NOMO-1 (cell line): ENCODE results near the gene SH3PXD2A.

Source experiments
- DNase-seq, 2 experiments: peaks; one replicate each; lab custom pipeline; 2025; ENCODE audit not compliant: unreplicated experiment in 2 of 2; lab: John Stamatoyannopoulos, UW

SH3PXD2A gene

DNA sequence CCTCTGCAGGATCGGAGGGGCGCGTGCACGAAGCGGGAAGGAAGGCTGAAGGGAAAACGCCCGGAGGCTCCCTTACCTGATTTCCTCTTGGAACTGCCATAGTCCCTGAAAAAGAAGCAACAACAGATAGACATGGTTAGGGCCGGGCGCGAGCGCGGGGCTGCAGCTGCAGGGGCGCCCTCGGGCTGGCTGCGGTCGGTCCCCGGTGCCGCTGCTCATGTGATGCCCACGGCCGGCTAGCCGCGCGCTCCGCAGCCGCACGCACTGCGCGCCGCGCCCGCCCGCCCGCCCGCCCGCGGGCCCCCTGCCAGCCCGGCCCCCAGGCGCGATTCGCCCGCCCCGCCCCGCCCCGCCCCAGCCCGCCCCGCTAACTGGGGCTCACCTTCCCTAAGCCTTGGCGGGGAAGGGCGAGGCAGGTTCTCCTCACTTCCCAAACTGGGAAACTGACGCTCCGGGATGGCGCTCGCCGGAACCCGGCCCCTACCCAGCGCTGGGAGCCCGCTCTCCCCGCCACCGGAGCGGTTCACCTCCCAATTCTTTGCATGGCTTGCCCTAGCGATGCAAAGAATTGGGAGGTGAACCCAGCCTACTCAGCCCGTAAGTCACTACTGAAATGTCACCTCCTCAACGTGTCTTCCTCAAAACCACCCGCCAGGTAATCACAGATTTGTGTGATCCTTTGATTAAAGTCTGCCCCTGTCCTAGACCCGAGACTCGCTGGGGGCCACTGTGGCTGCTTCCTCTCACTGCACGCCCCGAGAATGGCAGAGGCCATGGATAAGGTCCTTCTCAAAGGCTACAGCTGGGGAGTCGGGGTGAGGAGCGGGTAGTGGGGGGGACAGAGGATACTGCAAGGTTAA, 162.2 kb downstream of the SH3PXD2A start:
- DNase-seq: peak in 1 of 2 experiments; percentile 19

DNA sequence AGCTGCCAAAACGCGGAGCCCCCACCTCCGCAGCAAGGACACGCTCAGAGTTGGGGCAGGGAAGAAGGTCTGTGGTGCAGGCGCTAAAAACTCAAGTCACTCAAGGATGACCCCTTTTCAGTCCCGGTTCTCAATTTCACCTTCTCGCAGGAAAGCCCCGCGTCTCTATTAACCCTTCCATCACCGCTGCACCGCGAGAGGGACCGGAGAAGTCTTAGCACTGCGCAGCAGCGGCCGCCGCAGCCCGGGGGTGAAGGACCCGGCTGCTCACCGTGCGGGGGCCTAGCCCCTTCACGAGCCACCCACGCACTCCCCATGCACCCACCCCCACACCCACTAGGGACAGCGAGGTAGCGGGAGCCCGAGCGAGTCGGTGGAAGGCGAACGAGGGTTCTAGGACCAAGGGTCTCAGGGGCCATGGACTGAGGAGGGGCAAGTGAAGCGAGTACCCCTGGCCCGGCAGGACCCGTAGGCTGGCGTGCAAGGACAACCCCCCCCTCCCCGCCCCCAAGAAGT, 162.9 kb downstream of the SH3PXD2A start:
- no peak for DNase-seq

DNA sequence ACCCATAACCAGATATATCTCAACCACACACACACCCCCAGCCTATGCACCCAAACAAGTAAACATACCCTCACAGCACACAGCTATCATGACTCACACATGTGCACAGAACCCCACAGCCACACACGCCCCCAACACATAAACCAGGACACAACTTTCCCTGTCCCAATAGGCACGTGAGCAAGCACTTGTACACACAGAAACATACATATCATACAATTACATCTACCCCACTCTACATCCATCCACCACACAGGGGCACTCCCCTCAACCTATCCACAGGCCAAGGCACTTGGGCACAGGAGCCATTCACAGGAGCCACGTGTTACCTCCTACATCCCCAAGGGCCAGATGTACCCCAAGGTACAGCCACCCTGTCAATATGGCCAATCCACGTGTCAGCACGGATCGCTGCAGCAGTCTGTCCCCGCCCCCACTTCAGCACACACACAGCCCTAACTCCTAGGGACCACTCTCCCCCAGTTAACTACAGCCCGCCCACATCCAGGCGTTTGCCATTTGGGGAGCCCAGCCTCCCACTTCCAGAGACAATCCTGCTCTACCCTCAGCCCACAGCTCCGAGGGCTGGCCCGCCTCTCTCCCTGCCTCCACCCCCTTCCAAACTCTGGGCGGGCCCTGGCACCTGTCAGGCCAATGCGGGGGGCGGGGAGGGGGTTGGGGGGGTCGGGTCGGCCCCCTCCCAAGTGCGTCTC, 163.5 kb downstream of the SH3PXD2A start:
- DNase-seq: no peak

DNA sequence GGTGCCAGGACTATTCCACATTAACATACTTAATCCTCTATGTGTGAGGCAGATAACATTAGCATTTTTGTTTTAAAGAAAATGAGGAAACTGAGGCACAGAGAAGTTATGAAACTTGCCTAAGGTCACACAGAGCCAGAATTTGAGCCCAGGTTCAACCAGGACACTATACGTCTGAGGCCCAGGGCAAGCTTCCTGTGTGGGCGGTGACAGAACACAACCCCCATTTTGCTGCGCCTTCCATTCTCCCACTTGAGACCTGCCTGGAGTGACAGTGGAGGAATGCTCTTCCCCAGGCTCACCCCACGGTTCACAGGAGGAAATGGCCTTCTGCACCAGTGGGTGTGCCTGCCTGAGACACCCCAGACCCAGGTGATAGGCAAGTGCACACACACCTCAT, 164.1 kb downstream of the SH3PXD2A start:
- DNase-seq: no peak

DNA sequence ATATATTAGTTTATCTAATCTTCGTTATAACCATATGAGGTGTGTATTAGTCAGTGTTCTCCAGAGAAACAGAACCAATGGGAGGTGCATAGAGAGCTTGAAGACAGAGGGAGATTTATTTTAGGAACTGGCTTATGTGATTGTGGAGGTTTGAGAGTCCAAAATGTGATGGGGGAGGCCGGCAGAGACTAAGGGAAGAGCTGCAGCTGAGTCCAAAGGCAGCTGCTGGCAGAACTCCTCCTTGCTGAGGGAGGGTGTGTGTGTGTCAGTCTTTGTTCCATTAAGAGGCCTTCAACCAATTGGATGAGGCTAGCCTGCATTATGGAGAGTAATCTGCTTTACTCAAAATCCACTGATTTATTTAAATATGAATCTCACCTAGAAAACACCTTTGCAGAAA, 165.1 kb downstream of the SH3PXD2A start:
- DNase-seq: no peak

DNA sequence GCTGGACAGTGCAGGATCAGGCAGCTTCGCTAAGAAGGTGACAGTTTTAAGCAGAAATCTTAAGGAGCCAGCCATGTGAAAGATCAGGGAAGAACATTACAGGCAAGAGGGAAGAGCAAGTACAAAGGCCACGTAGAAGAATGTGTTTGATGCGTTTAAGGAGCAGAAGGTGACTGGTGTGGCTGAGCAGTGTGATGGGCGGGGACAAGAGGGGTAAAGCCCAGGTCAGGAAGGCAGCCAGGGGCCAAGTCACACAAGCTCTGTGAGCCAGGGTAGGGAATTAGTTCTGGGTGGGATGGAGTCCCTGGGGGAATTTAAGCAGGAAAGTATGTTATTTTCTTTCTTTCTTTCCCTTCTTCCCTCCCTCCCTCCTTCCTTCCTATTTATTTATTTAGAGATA, 166.9 kb downstream of the SH3PXD2A start:
- no peak for DNase-seq

DNA sequence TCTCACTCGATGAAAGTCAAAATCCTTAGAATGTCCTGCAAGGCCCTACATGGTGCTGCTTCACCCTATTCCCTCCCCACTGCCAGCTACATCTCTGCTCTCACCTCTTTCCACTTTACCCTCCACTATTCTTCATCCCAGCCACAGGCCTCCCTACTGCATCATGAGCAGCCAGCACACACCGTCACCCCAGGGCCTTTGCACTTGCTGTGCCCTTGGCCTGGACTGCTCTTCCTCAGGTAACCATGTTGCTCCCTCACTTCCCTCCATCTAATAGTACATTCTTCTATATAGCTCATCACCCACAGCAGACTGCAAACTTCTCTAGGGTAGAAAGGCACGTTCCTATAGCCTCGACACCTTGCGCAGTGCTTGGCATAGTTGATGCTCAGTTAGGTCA, 167.7 kb downstream of the SH3PXD2A start:
- DNase-seq: no peak

DNA sequence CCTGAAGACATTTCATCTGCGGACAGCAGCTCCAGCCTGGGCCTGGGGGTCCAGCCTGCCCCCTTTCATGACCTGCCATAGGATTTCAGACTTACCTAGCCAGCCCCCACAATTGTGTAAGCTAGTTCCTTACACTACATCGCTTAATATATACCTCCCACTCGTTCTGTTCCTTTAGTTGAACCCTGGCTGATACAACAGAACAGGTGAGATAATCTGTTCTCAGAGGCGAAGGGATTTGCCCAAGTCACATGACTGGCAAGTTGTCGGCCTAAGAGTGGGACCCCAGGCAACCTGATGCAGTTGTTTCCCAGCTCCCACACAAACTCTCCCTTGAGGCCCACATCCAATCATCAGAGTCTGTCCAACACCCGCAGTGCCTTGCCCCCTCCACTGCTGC, 168.2 kb downstream of the SH3PXD2A start:
- no peak for DNase-seq

DNA sequence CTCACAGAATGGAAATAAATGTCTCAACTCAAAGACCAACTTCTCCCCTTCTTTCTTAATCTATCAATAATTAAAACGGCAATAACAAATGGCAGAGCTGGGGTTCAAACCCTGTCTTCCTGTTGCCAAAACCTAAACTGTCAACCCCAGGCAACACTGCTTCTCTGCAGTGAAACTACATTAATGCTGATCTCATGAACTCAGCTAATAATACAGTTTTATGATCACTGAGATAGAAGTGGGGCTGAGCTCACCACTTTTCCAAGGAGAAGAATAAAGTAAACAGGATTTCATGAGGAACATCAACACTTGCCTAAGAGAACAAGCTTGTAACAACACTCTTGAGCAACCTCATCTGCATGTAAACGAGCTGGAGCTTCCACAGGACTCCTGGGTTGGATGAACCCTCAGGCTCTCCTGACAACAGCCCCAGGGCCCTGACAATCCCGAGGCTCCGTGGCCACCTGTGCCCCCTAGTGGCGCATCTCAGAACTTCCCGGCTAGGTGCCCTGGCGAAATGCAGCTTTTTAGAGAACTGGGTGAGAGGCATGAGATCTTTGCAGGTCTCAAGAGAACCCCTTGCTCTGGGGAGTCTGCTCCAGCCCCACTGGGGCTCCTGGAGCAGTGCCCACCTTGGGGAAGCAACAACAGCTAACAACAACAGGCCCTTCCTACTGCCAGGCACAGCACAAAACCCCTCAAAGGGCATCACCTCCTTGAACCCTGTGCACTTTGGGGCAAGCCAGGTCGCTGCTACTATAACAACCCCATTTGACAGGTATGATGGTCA, 169.3 kb downstream of the SH3PXD2A start:
- DNase-seq: peak; percentile 47 to 62

DNA sequence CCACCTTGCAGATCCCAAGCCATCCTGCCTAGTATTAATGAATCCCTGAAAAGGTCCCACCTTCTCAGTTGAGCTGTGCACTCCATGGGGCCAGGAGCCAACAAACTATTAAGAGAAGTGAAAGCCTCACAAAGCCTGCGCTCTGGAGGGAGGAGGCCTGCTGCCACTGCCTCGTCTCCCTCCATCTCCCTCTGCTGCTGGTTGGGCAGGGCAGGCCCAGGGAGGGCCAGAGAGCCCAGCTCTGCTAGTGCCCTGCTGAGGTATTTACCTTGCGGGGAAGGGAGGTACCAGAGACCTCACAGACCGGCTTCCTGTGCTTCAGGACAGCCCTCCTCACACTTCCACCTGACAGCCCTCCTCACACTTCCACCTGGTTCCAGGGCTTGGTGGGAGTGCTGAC, 171.5 kb downstream of the SH3PXD2A start:
- DNase-seq: no peak

DNA sequence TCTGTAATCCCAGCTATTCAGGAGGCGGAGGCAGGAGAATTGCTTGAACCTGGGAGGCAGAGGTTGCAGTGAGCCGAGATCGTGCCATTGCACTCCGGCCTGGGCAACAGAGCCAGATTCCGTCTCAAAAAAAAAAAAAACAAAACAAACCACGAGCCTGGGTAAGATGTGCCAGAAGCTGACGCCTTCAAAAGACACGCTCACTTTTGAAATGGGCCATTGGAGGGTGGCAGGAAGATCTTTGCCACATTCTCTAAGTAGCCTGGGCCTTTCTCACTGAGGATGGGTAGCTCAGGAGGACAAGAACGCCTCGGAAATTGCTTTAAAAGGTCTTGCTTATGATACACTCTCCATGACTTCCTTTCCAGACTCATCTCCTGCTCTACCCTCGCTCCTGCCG, 172.7 kb downstream of the SH3PXD2A start:
- DNase-seq: no peak

DNA sequence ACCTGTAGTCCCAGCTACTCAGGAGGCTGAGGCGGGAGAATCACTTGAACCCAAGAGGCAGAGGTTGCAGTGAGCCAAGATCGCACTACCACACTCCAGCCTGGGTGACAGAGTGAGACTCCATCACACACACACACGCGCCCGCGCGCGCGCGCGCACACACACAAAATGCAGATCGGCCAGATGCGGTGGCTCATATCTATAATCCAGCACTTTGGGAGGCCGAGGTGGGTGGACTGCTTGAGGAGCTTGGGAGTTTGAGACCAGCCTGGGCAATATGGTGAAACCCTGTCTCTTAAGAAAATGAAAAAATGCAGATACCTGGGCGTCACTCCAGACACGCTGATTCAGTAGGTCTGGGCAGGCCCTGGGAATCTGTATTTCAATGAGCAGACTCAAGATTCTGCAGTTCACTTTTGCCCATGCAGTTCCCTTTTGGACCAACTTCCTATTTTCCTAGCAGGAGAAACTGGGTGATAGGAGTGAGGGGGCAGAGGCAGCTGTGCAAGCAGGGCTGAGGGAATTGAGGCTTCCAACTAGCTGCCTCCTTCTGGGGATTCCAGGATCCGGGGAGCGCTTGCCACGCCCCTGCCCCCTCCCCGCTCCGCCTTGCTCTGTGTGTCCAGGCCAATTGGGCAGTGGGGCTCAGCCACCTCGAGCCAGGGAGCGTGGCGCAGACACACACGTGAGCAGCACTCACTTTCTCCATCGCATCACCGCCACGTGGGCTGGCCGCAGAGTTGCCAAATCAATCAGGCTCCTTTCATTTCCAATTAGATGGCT, 173.6 kb downstream of the SH3PXD2A start:
- no peak for DNase-seq

DNA sequence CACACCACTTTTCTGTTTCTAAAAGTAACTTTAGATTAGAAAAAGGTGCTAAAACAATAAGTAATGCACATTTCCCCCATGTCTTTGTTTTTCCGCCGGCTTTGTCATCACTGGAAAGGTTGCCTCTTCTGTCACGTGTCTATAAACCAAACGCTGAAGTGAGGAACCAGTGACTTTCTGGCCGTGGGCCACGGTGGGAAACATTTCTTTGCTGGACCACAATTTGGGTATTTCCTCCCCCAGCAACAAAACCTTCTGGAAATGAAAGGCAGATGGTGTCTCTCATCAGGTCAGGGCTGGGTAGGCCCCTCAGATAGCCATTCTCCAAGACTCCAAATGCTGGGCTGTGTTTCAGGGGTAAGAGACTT, 174.5 kb downstream of the SH3PXD2A start:
- DNase-seq: no peak

DNA sequence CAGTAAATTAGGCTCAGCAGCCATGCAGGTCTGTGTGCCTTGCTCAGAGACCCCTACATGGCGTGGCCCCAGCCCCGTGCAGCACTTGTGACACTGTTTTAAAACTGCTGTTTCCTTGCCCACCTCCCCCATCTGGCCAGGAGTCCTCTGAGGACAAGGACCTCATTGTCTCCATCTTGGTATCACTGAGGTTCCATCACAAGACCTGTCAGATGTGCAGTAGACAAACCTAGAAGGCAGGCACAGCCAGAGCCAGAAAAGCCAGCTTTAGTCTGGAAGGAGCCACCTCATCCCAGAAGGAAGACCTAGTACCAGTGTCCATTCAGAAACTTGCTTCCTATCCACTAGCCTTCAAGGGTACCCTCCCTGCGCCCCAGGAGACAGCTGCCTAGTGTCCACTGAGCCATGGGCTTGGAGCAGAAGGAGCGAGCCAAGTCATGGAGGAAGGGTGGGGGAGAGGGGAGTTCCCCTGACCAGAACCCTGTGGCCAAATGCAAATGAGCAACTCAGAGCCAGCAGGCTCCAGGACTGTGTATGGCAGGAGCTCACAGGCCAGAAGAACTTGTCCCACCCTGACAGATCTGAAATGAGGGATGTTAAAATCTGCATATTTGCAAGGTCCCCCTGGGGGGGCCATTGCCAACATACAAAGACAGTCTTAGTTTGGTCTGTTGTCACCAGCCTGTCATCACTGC, 176.1 kb downstream of the SH3PXD2A start:
- no peak for DNase-seq

DNA sequence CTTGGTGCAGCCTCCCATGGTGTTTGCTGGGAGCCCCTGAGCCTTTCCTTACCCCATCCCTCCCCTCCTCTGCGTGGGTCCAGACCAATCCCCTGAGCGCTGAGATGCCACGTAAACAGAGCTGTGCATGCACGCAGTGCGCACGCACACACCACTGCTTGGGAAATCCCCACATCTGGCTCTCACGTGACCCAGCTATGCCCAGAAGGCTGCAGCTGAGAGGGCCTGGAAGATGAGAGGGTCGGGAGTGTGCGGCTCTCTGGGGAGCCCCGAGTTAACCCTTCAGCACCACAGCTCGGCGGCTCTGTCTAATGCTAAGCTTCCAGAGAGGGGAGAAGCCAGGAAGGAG, 177.2 kb downstream of the SH3PXD2A start:
- no peak for DNase-seq

DNA sequence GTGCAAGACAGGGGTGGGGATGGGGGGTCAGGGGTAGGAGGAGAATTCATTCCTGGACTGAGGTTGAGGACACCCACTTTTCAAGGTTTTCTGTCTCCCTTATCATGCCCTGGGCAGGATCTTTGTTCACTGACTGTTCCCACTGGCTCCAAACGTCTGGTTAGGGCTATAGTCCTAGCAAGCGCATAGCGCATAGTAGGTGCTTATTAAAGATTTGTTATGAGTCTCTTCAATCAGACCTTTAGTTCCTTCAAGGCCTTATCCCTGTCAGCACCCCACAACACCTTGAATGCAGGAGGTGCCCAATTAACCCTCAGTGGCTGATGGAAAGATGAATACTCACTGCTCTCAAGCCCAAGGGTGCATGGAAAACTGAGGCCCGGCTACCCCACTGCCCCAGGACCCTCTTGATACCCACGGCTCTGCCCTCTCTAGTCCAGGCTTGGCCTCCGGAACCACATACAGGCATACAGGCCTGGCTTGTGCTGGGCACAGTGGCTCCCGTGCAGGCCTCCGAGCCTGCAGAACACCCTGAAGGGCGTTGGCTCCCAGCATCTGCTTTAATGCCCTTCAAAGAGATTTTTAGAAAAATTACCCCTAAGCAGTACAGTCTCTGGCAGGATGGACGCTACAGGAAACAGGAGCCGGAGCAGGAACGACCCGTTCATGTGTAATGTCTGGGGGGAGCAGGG, 177.7 kb downstream of the SH3PXD2A start:
- DNase-seq: no peak

DNA sequence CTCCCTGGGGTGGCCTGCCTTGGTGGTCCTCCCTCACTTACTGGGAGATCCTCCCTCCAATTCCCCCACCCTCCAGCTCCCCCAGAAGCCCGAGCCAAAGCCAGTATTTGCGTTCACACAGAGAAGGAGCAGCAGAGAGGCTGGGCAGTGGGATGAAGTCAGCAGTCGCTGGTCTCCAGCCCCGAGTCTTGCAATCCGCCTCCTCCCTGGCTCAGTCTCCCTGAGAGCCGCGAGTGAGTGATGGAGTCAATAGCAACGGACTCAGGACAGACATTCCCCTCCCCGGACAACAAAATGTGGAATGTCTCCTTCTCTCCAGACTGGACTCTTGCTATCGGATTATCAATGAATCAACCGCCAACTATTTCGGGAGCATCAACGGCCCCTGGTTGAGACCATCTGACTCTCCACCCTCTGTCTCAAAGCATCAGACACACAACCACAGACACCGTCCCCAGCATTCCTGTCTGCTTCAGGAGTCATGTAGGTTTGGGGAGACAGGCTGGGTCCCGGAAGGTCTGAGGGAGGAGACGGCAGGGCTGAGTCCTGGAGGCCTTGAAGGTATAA, 178.4 kb downstream of the SH3PXD2A start:
- no peak for DNase-seq

DNA sequence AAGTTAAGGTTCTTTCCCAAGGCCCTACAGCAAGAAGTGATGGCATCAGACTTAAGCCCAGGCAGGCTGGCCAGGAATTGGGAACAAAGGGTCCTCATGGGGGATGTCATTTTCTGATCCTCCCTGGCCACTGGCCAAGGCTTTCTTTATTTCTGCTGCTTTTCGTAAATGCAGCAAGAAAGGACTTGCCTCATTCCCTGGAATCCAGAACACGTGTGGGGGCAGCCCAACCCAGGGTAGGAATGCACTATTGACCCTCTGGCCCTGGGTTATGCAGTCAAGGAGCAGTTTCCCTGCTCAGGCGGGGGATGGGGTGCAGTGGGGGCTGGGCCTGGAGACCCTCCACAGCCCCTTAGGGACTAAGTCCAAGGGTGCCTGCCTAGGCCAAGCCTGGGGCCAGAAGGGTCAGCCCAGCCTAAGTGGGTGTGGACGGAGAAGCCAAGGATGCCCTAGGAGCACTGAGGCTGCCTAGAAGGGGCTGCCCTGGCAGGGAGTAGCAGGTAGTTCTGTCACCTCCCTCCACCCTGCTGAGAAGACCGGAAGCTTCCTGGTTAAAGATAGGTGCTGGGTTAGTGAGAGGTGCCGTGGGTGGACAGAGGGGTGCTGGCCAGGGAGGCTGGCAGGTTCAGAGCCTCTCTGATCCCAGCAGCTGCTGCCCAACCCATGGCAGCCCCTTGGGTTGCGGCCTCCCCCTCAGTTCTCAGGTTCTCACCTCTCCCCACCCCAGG, 179.2 kb downstream of the SH3PXD2A start:
- DNase-seq: no peak
